Measurements from ENCODE around the gene NNMT.

Gene NNMT

GRCh38 chr11:114295676-114296604 lies at the start of gene NNMT:
Gene NNMT, plus strand, starts transcription at chr11:114296399. Its CDS starts 158 bp downstream, at chr11:114296557.
- H3K27me3 ChIP-seq (ENCODE audit: insufficient read depth, low read length) = no peaks in the 10 kb centered on the region
- H3F3A ChIP-seq (ENCODE audit: insufficient read depth, low read length) = no peaks in the 10 kb centered on the region
- H3K4me3 ChIP-seq (ENCODE audit: low read depth, low read length, poor library complexity, severe bottlenecking) = no peak within 1 kb of the TSS
- H3K79me2 ChIP-seq (ENCODE audit: insufficient read depth, low read length) = no peaks in the 10 kb centered on the region
- no peaks in the 10 kb centered on the region for H3K9me3 ChIP-seq (ENCODE audit: low read length)
- H3K4me1 ChIP-seq (ENCODE audit: insufficient read depth, low read length, severe bottlenecking) = no peaks in the 10 kb centered on the region
- no peak within 1 kb of the TSS for H2AFZ ChIP-seq (ENCODE audit: low read length)
- H3K4me2 ChIP-seq (ENCODE audit: low read length) = no peak within 1 kb of the TSS
- TF ChIP-seq CTCF (IDR thresholded peaks at IDR 0.05; ENCODE audit: low read length) = no peak
- TF ChIP-seq EZH2 (IDR thresholded peaks at IDR 0.05; ENCODE audit: borderline replicate concordance, low read length) = no peak
- H3K36me3 ChIP-seq (ENCODE audit: insufficient read depth, low read length) = no peaks in the 10 kb centered on the region
- H3K9ac ChIP-seq (ENCODE audit: low read length) = no peak within 1 kb of the TSS
- H3K27ac ChIP-seq (ENCODE audit: low read depth, low read length, poor library complexity, severe bottlenecking) = no peak within 1 kb of the TSS
- H4K20me1 ChIP-seq (ENCODE audit: insufficient read depth, low read length) = no peaks in the 10 kb centered on the region
- H3K9me2 ChIP-seq (ENCODE audit: low read depth, low read length) = no peaks in the 10 kb centered on the region

- no peaks in the 10 kb centered on the region for H3K36me3 ChIP-seq (ENCODE audit: insufficient read depth, low read length)
These were observed 49.0 kb upstream of the NNMT start for GRCh38 chr11:114247070-114247789.

DNA sequence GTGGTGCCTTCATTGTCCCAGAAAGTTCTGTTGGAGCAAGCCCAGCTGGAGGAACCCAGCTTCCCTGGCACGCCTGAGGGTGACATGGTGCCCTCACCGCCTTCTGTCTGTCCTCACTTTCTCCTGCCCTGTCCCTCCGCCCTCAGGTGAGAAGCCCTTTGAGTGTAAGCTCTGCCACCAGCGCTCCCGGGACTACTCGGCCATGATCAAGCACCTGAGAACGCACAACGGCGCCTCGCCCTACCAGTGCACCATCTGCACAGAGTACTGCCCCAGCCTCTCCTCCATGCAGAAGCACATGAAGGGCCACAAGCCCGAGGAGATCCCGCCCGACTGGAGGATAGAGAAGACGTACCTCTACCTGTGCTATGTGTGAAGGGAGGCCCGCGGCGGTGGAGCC lies 46.0 kb upstream of the NNMT start:
- no peaks in the 10 kb centered on the region for H3K9me3 ChIP-seq (ENCODE audit: low read length)
- H3K27me3 ChIP-seq (ENCODE audit: insufficient read depth, low read length) = no peaks in the 10 kb centered on the region
- no peaks in the 10 kb centered on the region for H3F3A ChIP-seq (ENCODE audit: insufficient read depth, low read length)
- H2AFZ ChIP-seq (ENCODE audit: low read length) = no peak overlapping the region
- H3K27ac ChIP-seq (ENCODE audit: low read depth, low read length, poor library complexity, severe bottlenecking) = no peak overlapping the region
- TF ChIP-seq EZH2 (IDR thresholded peaks at IDR 0.05; ENCODE audit: borderline replicate concordance, low read length) = no peak
- H3K4me2 ChIP-seq (ENCODE audit: low read length) = no peak overlapping the region
- no peaks in the 10 kb centered on the region for H3K36me3 ChIP-seq (ENCODE audit: insufficient read depth, low read length)
- H4K20me1 ChIP-seq (ENCODE audit: insufficient read depth, low read length) = no peaks in the 10 kb centered on the region
- H3K4me3 ChIP-seq (ENCODE audit: low read depth, low read length, poor library complexity, severe bottlenecking) = no peak overlapping the region
- H3K4me1 ChIP-seq (ENCODE audit: insufficient read depth, low read length, severe bottlenecking) = no peaks in the 10 kb centered on the region
- H3K9me2 ChIP-seq (ENCODE audit: low read depth, low read length) = no peaks in the 10 kb centered on the region
- H3K79me2 ChIP-seq (ENCODE audit: insufficient read depth, low read length) = no peaks in the 10 kb centered on the region
- no peak overlapping the region for H3K9ac ChIP-seq (ENCODE audit: low read length)

More at GRCh38 chr11:114247070-114247789, 49.0 kb upstream of the NNMT start:
- no peak overlapping the region for H3K9ac ChIP-seq (ENCODE audit: low read length)
- H4K20me1 ChIP-seq (ENCODE audit: insufficient read depth, low read length) = no peaks in the 10 kb centered on the region
- TF ChIP-seq EZH2 (IDR thresholded peaks at IDR 0.05; ENCODE audit: borderline replicate concordance, low read length) = no peak
- TF ChIP-seq CTCF (IDR thresholded peaks at IDR 0.05; ENCODE audit: low read length) = no peak
- H3K4me2 ChIP-seq (ENCODE audit: low read length) = no peak overlapping the region
- no peak overlapping the region for H3K4me3 ChIP-seq (ENCODE audit: low read depth, low read length, poor library complexity, severe bottlenecking)
- H3K9me3 ChIP-seq (ENCODE audit: low read length) = no peaks in the 10 kb centered on the region
- H3K27ac ChIP-seq (ENCODE audit: low read depth, low read length, poor library complexity, severe bottlenecking) = no peak overlapping the region
- no peaks in the 10 kb centered on the region for H3F3A ChIP-seq (ENCODE audit: insufficient read depth, low read length)
- H3K9me2 ChIP-seq (ENCODE audit: low read depth, low read length) = no peaks in the 10 kb centered on the region
- H3K4me1 ChIP-seq (ENCODE audit: insufficient read depth, low read length, severe bottlenecking) = no peaks in the 10 kb centered on the region
- no peaks in the 10 kb centered on the region for H3K27me3 ChIP-seq (ENCODE audit: insufficient read depth, low read length)
- no peak overlapping the region for H2AFZ ChIP-seq (ENCODE audit: low read length)
- H3K79me2 ChIP-seq (ENCODE audit: insufficient read depth, low read length) = no peaks in the 10 kb centered on the region
